Astrocyte of the spinal cord (primary cell): ENCODE results near the gene PLXNA2.

Experiments used
- DNase-seq: peaks from one replicate; pipeline ENCODE4 v3.0.0; 2011; ENCODE audit warnings: low read depth, low spot score
- H3K4me3 ChIP-seq: 2 replicates; pipeline ENCODE4 v1.5.1; 2011; ENCODE audit warnings: low read depth, mild to moderate bottlenecking, low read length, moderate library complexity
- CTCF ChIP-seq: IDR thresholded peaks from 2 replicates; pipeline ENCODE4 v1.5.1; 2012; ENCODE audit warnings: low read depth, mild to moderate bottlenecking, low read length, inconsistent platforms
- in situ Hi-C: cut with HindIII; loops from 2 replicates; pipeline ENCODE4 v1.10.0; 2017; ENCODE audit warnings: low sequenced_read_pairs

PLXNA2 gene

DNA sequence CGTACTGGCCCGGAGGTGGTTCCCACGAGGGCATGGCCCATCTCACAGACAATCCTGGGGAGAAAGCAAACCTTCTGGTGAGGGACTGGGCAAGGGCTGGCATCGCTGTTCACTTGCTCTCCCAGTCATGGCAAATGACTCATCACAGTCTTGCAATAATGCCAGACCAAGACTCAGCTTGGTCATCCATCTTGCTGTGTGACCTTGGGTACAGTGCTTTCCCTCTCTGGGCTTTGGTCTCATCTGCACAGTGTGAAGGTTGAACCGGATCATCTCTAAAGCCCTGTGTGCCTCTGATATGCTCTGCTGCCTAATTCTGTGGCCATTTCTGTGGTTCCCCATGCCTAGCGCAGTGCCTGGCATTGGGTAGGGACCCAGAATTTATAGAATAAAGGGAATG lies 189.7 kb downstream of the PLXNA2 start:
- no peak overlapping the region for H3K4me3 ChIP-seq
- in situ Hi-C loops = no loop called here
- no peak for TF ChIP-seq CTCF
- DNase-seq = no peak

DNA sequence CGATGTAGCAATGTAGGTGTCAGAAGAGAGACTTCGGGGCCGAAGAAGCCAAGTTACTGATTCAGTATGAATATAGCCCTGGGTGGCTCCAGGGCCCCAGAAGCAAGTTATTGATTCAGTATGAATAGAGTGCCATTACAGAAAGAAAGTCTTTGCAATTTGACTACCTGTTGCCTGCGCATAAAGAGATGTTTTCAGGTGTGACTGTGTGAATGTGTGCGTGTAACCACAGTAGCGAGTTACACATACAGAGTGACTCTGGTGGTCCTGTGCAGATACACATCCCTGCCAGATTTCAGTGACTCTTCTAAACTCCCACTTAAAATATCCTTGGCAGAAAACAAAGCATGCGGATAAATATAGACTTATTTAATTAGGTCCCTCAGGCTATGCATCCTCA lies 190.5 kb downstream of the PLXNA2 start:
- TF ChIP-seq CTCF = no peak
- no peak overlapping the region for H3K4me3 ChIP-seq
- no peak for DNase-seq
- in situ Hi-C loops = no loop called here

GRCh38 chr1:208052926-208053407 lies 191.2 kb downstream of the PLXNA2 start:
- TF ChIP-seq CTCF = no peak
- DNase-seq = no peak
- in situ Hi-C loops = no loop called here
- no peak overlapping the region for H3K4me3 ChIP-seq

DNA sequence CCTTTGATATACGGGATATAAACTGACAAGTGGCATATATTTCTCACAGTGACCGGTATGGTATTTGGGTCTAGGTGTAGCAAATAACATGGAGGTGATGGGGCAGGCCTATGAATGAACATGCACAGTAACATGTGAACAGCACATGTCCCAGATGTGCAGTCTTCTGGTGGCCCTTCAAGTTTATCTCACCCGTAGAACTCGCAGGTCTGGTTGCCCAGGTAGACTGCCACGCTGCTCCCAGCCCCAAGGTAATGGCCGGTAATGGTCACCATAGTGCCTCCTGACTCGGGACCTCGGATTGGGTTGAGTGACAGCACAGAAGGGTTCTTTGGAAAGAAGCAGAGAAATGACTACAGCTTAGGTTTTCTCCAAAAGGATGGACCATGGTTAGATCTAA lies 192.0 kb downstream of the PLXNA2 start:
- H3K4me3 ChIP-seq = no peak overlapping the region
- TF ChIP-seq CTCF = no peak
- DNase-seq = no peak
- in situ Hi-C loops = no loop called here

GRCh38 chr1:208051651-208052050 lies 192.5 kb downstream of the PLXNA2 start:
- DNase-seq = no peak
- no peak for TF ChIP-seq CTCF
- H3K4me3 ChIP-seq = no peak overlapping the region
- in situ Hi-C loops = no loop called here

GRCh38 chr1:208048904-208049303 lies 195.3 kb downstream of the PLXNA2 start:
- no peak for TF ChIP-seq CTCF
- no peak overlapping the region for H3K4me3 ChIP-seq
- in situ Hi-C loops = no loop called here
- no peak for DNase-seq

DNA sequence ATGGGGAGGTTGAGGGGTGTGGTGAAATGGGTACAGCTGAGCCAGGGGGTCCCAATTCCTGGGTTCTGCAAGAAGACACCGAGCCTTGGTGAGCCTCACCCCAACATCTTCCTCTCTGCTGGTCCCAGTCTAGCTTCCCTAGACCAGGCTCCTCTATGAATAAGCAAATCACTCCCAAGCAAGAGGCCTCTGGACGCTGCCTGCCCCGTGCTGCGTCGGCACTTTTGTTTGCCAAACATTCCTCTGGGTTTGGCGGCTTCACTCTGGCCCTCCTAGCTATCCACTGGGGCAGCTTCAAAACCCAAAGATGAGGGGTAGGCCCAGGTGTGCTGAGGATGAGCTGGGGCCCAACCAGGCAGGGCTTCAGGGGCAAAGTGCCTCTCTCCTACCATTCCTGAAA lies 196.2 kb downstream of the PLXNA2 start:
- in situ Hi-C loops = no loop called here
- no peak for TF ChIP-seq CTCF
- peak; percentile 27 for DNase-seq
- no peak overlapping the region for H3K4me3 ChIP-seq
